Mucosa of rectum (tissue), 2 donors: Measurements from ENCODE around the gene CATSPER3.

Experiments used
- H3K27ac ChIP-seq, 2 donors: one replicate each; pipeline ENCODE4 v1.7.0; 2013; ENCODE audit warnings: inconsistent platforms in 2 of 2, low read depth in 2 of 2, low read length in 2 of 2
- H3K27me3 ChIP-seq, 2 donors: one replicate each; pipeline ENCODE4 v1.7.0; 2013; ENCODE audit warnings: low read length in 2 of 2; ENCODE audit not compliant: control insufficient read depth in 2 of 2, insufficient read depth in 2 of 2
- H3K36me3 ChIP-seq, 2 donors: one replicate each; pipeline ENCODE4 v1.7.0; 2013; ENCODE audit warnings: low read length in 2 of 2; ENCODE audit not compliant: control insufficient read depth in 2 of 2, insufficient read depth in 2 of 2
- H3K4me1 ChIP-seq, 2 donors: one replicate each; pipeline ENCODE4 v1.7.0; 2013; ENCODE audit warnings: low read length in 2 of 2, mild to moderate bottlenecking in 1 of 2; ENCODE audit not compliant: control insufficient read depth in 2 of 2, insufficient read depth in 2 of 2
- H3K4me3 ChIP-seq, 2 donors: one replicate each; pipeline ENCODE4 v1.7.0; 2013; ENCODE audit warnings: low read length in 2 of 2
- H3K9ac ChIP-seq, 2 donors: one replicate each; pipeline ENCODE4 v1.7.0; 2013; ENCODE audit warnings: low read length in 2 of 2, low read depth in 1 of 2, mild to moderate bottlenecking in 1 of 2
- H3K9me3 ChIP-seq, 2 donors: one replicate each; pipeline ENCODE4 v1.7.0; 2013; ENCODE audit warnings: low read length in 2 of 2; ENCODE audit not compliant: control insufficient read depth in 2 of 2
- donor health status: healthy.
- donor health status: Normal muscosa, but diverticular disease.

CATSPER3 gene

GRCh38 chr5:134944630-134945029, 23.1 kb upstream of the CATSPER3 start:
- H3K27ac ChIP-seq = no peak overlapping the region

GRCh38 chr5:134945041-134945440, 22.7 kb upstream of the CATSPER3 start:
- H3K4me1 ChIP-seq = no peaks in the 10 kb centered on the region
- no peak overlapping the region for H3K4me3 ChIP-seq
- no peak overlapping the region for H3K27ac ChIP-seq
- H3K9me3 ChIP-seq = no peaks in the 10 kb centered on the region
- H3K36me3 ChIP-seq = no peaks in the 10 kb centered on the region
- H3K9ac ChIP-seq = no peak overlapping the region
- H3K27me3 ChIP-seq = no peaks in the 10 kb centered on the region

More at GRCh38 chr5:134944630-134945029, 23.1 kb upstream of the CATSPER3 start:
- Histone ChIP-seq H3K27me3 (no peaks in the 10 kb centered on the region), H3K4me1 (no peaks in the 10 kb centered on the region), H3K9ac (no peak overlapping the region), H3K4me3 (no peak overlapping the region), H3K36me3 (no peaks in the 10 kb centered on the region), H3K9me3 (no peaks in the 10 kb centered on the region)

- Histone ChIP-seq H3K9ac (no peak overlapping the region), H3K36me3 (no peaks in the 10 kb centered on the region), H3K27ac (no peak overlapping the region), H3K27me3 (no peaks in the 10 kb centered on the region), H3K4me3 (no peak overlapping the region), H3K4me1 (no peaks in the 10 kb centered on the region), H3K9me3 (no peaks in the 10 kb centered on the region)
These were observed 18.8 kb upstream of the CATSPER3 start for GRCh38 chr5:134948911-134949310.

GRCh38 chr5:134949316-134949715, 18.4 kb upstream of the CATSPER3 start:
- Histone ChIP-seq H3K27me3 (no peaks in the 10 kb centered on the region), H3K9ac (no peak overlapping the region), H3K27ac (no peak overlapping the region), H3K4me3 (no peak overlapping the region), H3K36me3 (no peaks in the 10 kb centered on the region), H3K4me1 (no peaks in the 10 kb centered on the region), H3K9me3 (no peaks in the 10 kb centered on the region)

GRCh38 chr5:134957920-134958608, 9.6 kb upstream of the CATSPER3 start:
- Histone ChIP-seq H3K27ac (no peak overlapping the region), H3K4me1 (no peaks in the 10 kb centered on the region), H3K4me3 (no peak overlapping the region), H3K36me3 (peaks cover 0 to 2% of the 10 kb centered on the region in 2 donors), H3K9ac (no peak overlapping the region), H3K27me3 (no peaks in the 10 kb centered on the region), H3K9me3 (no peaks in the 10 kb centered on the region)

- Histone ChIP-seq H3K4me3 (no peak overlapping the region), H3K9me3 (no peaks in the 10 kb centered on the region), H3K27me3 (no peaks in the 10 kb centered on the region), H3K36me3 (peaks cover 0 to 2% of the 10 kb centered on the region in 2 donors), H3K27ac (no peak overlapping the region), H3K9ac (no peak overlapping the region), H3K4me1 (no peaks in the 10 kb centered on the region)
These were observed 9.0 kb upstream of the CATSPER3 start for GRCh38 chr5:134958755-134959154.

GRCh38 chr5:134963098-134963497, 4.6 kb upstream of the CATSPER3 start:
- H3K27ac ChIP-seq = no peak overlapping the region

GRCh38 chr5:134964359-134965270, 3.1 kb upstream of the CATSPER3 start:
- Histone ChIP-seq H3K27me3 (no peaks in the 10 kb centered on the region), H3K9me3 (no peaks in the 10 kb centered on the region), H3K36me3 (peaks cover 0 to 8% of the 10 kb centered on the region in 2 donors), H3K9ac (no peak overlapping the region), H3K4me3 (no peak overlapping the region), H3K27ac (no peak overlapping the region), H3K4me1 (no peaks in the 10 kb centered on the region)

More at GRCh38 chr5:134963098-134963497, 4.6 kb upstream of the CATSPER3 start:
- no peak overlapping the region for H3K9ac ChIP-seq
- H3K4me3 ChIP-seq = no peak overlapping the region
- no peaks in the 10 kb centered on the region for H3K4me1 ChIP-seq
- peaks cover 0 to 8% of the 10 kb centered on the region in 2 donors for H3K36me3 ChIP-seq
- H3K27me3 ChIP-seq = no peaks in the 10 kb centered on the region
- H3K9me3 ChIP-seq = no peaks in the 10 kb centered on the region

GRCh38 chr5:134965271-134965825, 2.4 kb upstream of the CATSPER3 start:
- no peaks in the 10 kb centered on the region for H3K9me3 ChIP-seq
- H3K9ac ChIP-seq = no peak overlapping the region
- H3K27me3 ChIP-seq = no peaks in the 10 kb centered on the region
- no peak overlapping the region for H3K4me3 ChIP-seq
- H3K27ac ChIP-seq = no peak overlapping the region
- H3K36me3 ChIP-seq = peaks cover 0 to 8% of the 10 kb centered on the region in 2 donors
- no peaks in the 10 kb centered on the region for H3K4me1 ChIP-seq

GRCh38 chr5:134968055-134968454, 348 bp downstream of the CATSPER3 start:
- Histone ChIP-seq H3K36me3 (peaks cover 0 to 6% of the 10 kb centered on the region in 2 donors), H3K4me1 (no peaks in the 10 kb centered on the region), H3K27ac (no peak overlapping the region), H3K27me3 (no peaks in the 10 kb centered on the region), H3K4me3 (no peak overlapping the region), H3K9ac (no peak overlapping the region), H3K9me3 (no peaks in the 10 kb centered on the region)
